Transverse colon (tissue), 4 donors: ENCODE data around the gene CCBE1. TPM values are rescaled to one million over a fixed set of nuclear protein-coding genes. Genes with fewer than 3 reads are reported as not detected.

Experiments
- DNase-seq: peaks from one replicate; pipeline ENCODE4 v3.0.0-alpha.2; 2019
- H3K27ac ChIP-seq, 4 donors: fragments of 200-600 bp; sonication (generic); 2 replicates each; pipeline ENCODE4 v1.5.1; 2016 to 2018; ENCODE audit warnings: inconsistent platforms in 4 of 4
- H3K27me3 ChIP-seq: fragments of 200-600 bp; sonication (generic); 2 replicates; pipeline ENCODE4 v1.5.1; 2017; ENCODE audit warnings: inconsistent platforms
- H3K36me3 ChIP-seq, 4 donors: fragments of 200-600 bp; sonication (generic); 2 replicates each; pipeline ENCODE4 v1.5.1; 2017 to 2019; ENCODE audit warnings: inconsistent platforms in 4 of 4
- H3K4me1 ChIP-seq, 4 donors: fragments of 200-600 bp; sonication (generic); 2 replicates each; pipeline ENCODE4 v1.5.1; 2017 to 2020; ENCODE audit warnings: inconsistent platforms in 4 of 4
- H3K4me3 ChIP-seq, 4 donors: fragments of 200-600 bp; sonication (generic); 1 replicate in 1 of 4; 2 replicates in 3 of 4; pipeline versions ENCODE4 v1.5.1 to v1.6.1; 2017 to 2019; ENCODE audit warnings: inconsistent platforms in 4 of 4
- H3K9me3 ChIP-seq, 2 donors: fragments of 200-600 bp; sonication (generic); 2 replicates each; pipeline ENCODE4 v1.5.1; 2017 to 2019; ENCODE audit warnings: inconsistent platforms in 2 of 2
- CTCF ChIP-seq, 5 experiments: fragments of 200-600 bp in 3 of 5; fragments of 450-650 bp in 2 of 5; sonication (generic) in 3 of 5; IDR thresholded peaks; 1 replicate in 2 of 5; 2 replicates in 3 of 5; pipeline ENCODE4 v1.5.1; 2016 to 2017; ENCODE audit warnings: antibody characterized with exemption in 5 of 5, inconsistent platforms in 3 of 5, mild to moderate bottlenecking in 2 of 5, moderate library complexity in 1 of 5
- EP300 ChIP-seq: sonication (generic); formaldehyde crosslinking; IDR thresholded peaks from one replicate; pipeline ENCODE4 v1.6.1; 2017; ENCODE audit warnings: antibody characterized with exemption, low read depth
- POLR2A ChIP-seq: fragments of 450-650 bp; IDR thresholded peaks from one replicate; pipeline ENCODE4 v1.6.1; 2016; ENCODE audit warnings: antibody characterized with exemption, mild to moderate bottlenecking, moderate library complexity
- POLR2AphosphoS5 ChIP-seq, 3 donors: sonication (generic); formaldehyde crosslinking; IDR thresholded peaks; one replicate each; pipeline ENCODE4 v1.6.1; 2016; ENCODE audit warnings: antibody characterized with exemption in 3 of 3
- WGBS, 2 donors: methylation state at CpG; one replicate each; pipeline ENCODE4 v1.1.5; 2018; ENCODE audit warnings: low coverage in 1 of 2; 5-methylcytosine and 5-hydroxymethylcytosine counted together
- in situ Hi-C, 4 donors: fragments of 200-750 bp; cut with MboI; loops; one replicate each; pipeline versions ENCODE4 v1.15.0 to v1.15.1; 2017; ENCODE audit warnings: low sequenced_read_pairs in 3 of 4, low pct_ligation_motif_present in 1 of 4, low pct_unique_long_range_greater_than_20kb in 1 of 4
- intact Hi-C: fragments of 100-400 bp; cut with DNase I; formaldehyde crosslinking; loops from one replicate; pipeline ENCODE4 v1.15.1; 2023; ENCODE audit warnings: low total_unique reads
- total RNA-seq, 4 donors: library from RNA; depleted of rRNA; stranded (reverse); fragments of >200 nt; gene quantifications; one replicate each; pipeline ENCODE4 v1.1.0, GENCODE V29; 2016

CCBE1 gene
- total RNA-seq, 4 donors from 2014 or later = 6.1 to 43.0 (median 15.7) TPM

- H3K9me3 ChIP-seq = no peaks in the 10 kb centered on the region
- no peak for DNase-seq
- TF ChIP-seq CTCF (IDR thresholded peaks at IDR 0.05) (no peak), POLR2A (no peak), POLR2AphosphoS5 (IDR thresholded peaks at IDR 0.05) (no peak), EP300 (no peak)
- H3K36me3 ChIP-seq = no peaks in the 10 kb centered on the region
- no peak overlapping the region for H3K27ac ChIP-seq
- 48 to 63% methylated on average over 3 to 10 of the region's 10 CpGs for WGBS, 2 donors
- in situ Hi-C loops = loop anchor here in 1 of 4 donors (5.0 kb wide), 1 partner anchor 83 kb away; no protein-coding TSS in a partner anchor
- H3K27me3 ChIP-seq = no peaks in the 10 kb centered on the region
- intact Hi-C loops = loop anchor here (1.0 kb wide), 1 partner anchor 40 kb away; no protein-coding TSS in a partner anchor
- H3K4me3 ChIP-seq = no peak overlapping the region
- no peaks in the 10 kb centered on the region for H3K4me1 ChIP-seq
These were observed 301.7 kb downstream of the CCBE1 start for GRCh38 chr18:59395226-59396175.

- no peak overlapping the region for H3K4me3 ChIP-seq
- H3K27ac ChIP-seq = no peak overlapping the region
- H3K27me3 ChIP-seq = no peaks in the 10 kb centered on the region
- H3K36me3 ChIP-seq = no peaks in the 10 kb centered on the region
- no peaks in the 10 kb centered on the region for H3K9me3 ChIP-seq
- no peak for TF ChIP-seq POLR2AphosphoS5 (IDR thresholded peaks at IDR 0.05)
- TF ChIP-seq CTCF (IDR thresholded peaks at IDR 0.05) = no peak
- TF ChIP-seq EP300 = no peak
- intact Hi-C loops (no loop called here), in situ Hi-C loops (no loop called here)
- H3K4me1 ChIP-seq = no peaks in the 10 kb centered on the region
- DNase-seq = no peak
- WGBS, 2 donors = 66 to 73% methylated on average over 3 of the region's 3 CpGs
These were observed 303.8 kb downstream of the CCBE1 start for GRCh38 chr18:59393381-59393780.

GRCh38 chr18:59388817-59389216 is 308.4 kb downstream of the CCBE1 start:
- no peak for DNase-seq
- Histone ChIP-seq H3K27ac (no peak overlapping the region), H3K9me3 (no peaks in the 10 kb centered on the region), H3K4me1 (no peaks in the 10 kb centered on the region), H3K4me3 (no peak overlapping the region), H3K27me3 (no peaks in the 10 kb centered on the region), H3K36me3 (no peaks in the 10 kb centered on the region)
- 73 to 78% methylated on average over 4 of the region's 4 CpGs for WGBS, 2 donors
- in situ Hi-C loops (no loop called here), intact Hi-C loops (no loop called here)
- TF ChIP-seq CTCF (IDR thresholded peaks at IDR 0.05) (no peak), EP300 (no peak), POLR2A (no peak), POLR2AphosphoS5 (IDR thresholded peaks at IDR 0.05) (no peak)

- no peak for DNase-seq
- Histone ChIP-seq H3K27ac (no peak overlapping the region), H3K4me3 (no peak overlapping the region), H3K27me3 (no peaks in the 10 kb centered on the region), H3K36me3 (no peaks in the 10 kb centered on the region), H3K4me1 (no peaks in the 10 kb centered on the region), H3K9me3 (no peaks in the 10 kb centered on the region)
- TF ChIP-seq CTCF (IDR thresholded peaks at IDR 0.05) (no peak), POLR2AphosphoS5 (IDR thresholded peaks at IDR 0.05) (no peak), EP300 (no peak), POLR2A (no peak)
- in situ Hi-C loops (no loop called here), intact Hi-C loops (no loop called here)
- 67 to 74% methylated on average over 8 to 11 of the region's 11 CpGs for WGBS, 2 donors
These were observed 309.3 kb downstream of the CCBE1 start for GRCh38 chr18:59387687-59388565.
